SKM-1 treated with dmso at 0.1 percent for 144 hours (cell line): Measurements from ENCODE around the gene SMYD3.
A peak's percentile ranks its signal among the peaks of the same experiment; 100 is the strongest.

ENCODE experiments used
- DNase-seq: peaks from one replicate; lab custom pipeline; 2025; ENCODE audit not compliant: unreplicated experiment; lab: John Stamatoyannopoulos, UW

The SMYD3 gene

GRCh38 chr1:246040200-246040890 lies 466.7 kb downstream of the SMYD3 start:
- DNase-seq: no peak

DNA sequence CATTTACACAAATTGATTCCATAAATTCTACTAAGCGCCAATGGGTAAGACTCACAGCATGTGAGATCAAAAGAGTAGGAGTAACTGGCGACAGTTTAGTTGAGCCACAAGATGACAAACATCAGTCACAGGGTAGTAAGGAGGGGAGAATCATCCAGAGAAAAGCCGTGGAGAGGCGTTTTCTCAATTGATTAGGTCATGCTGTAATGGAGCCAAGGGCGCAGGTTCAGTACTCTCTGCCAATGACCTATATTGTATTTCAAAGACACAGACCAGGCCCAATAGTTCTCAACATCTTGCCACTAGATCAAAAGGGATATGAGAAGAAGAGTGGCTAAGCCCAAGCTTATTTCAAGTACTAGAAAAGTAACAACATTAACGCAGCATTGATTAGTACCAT lies 467.5 kb downstream of the SMYD3 start:
- no peak for DNase-seq

DNA sequence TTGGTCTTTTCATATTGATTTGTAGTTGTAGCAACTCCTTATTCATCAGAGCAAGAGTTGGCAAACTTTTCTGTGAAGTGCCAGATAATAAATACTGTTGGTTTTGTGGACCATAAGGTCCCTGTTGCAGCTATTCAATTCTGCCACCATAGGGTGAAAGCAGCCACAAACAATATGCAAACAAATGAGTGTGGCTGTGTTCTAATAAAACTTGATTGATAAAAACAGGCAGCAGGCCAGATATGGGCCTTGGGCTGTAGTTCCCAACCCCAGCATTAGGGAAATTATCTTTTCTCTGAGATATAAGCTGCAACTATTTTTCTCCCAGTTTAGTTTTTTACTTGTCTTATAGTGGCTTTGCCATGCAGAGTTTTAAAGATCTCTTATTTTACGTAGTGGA lies 469.2 kb downstream of the SMYD3 start:
- no peak for DNase-seq

DNA sequence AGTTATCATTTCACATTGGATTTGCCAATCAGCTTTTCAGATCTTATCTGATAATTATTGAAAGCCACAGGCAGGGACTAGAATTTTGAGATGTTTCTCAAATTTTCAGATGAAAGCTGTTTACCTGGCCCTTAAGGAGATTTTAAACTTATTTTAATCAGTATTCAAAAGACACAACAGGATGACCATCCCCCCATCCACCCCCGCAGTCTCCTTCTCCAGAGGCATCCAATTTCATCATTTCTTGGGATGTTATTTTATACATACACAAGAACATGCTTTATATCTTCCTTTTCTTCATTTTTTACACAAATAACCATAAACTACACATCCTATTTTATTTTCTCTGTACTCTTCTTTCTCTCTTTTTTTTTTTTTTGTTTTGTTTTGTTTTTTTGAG lies 470.9 kb downstream of the SMYD3 start:
- DNase-seq: no peak

GRCh38 chr1:246035060-246035541 lies 472.0 kb downstream of the SMYD3 start:
- no peak for DNase-seq

- no peak for DNase-seq
These were observed 472.4 kb downstream of the SMYD3 start for GRCh38 chr1:246034630-246035029.

GRCh38 chr1:246032984-246033383 lies 474.1 kb downstream of the SMYD3 start:
- DNase-seq: no peak

GRCh38 chr1:246032031-246032551 lies 475.0 kb downstream of the SMYD3 start:
- no peak for DNase-seq

GRCh38 chr1:246029616-246030015 lies 477.5 kb downstream of the SMYD3 start:
- DNase-seq: no peak

DNA sequence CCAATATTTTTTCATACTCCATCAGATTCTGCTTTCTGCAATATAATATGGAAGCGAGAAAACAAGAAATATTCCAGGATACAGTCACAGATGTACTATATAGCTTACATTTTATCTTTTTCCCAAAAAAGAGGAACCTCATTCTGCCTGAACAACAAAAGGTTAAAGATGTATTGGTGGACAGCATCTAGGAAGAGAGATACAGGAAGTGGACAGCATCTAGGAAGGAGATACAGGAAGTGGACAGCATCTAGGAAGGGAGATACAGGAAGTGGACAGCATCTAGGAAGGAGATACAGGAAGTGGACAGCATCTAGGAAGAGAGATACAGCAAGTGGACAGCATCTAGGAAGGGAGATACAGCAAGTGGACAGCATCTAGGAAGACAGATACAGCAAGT lies 483.0 kb downstream of the SMYD3 start:
- DNase-seq: peak; percentile 27

DNA sequence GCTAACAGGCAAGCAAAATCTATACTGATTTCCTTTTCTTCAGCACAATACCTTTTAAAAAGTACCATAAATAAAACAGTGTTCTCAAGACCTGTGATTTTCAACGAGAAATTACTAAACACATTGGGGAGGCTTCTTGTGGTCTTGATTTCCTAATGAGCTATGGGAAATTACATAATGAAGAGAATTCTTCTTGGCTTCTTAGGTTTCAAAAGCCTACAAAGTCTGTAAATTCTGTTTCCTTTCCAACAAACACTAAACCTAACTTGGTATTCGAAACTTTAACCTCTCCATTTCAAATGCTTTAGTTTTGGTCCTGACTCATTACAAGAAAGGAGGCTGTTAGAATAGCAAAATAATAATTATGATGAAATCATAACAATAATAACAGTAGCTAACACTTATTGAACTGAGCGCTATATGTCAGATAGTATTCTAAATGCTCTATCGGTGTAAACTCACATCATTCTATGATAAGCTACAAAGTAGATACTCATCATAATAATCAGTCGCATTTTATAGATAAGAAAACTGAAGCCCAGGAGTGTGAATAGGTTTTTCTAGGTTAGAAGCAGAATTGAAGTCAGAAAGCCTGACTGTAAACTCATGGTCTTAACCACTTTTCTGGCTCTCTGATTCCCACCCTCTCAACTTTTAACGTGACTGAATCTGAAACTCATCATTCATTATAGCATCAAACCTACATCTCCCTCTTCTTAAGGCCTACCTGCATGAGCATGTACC lies 486.7 kb downstream of the SMYD3 start:
- DNase-seq: peak; percentile 41

DNA sequence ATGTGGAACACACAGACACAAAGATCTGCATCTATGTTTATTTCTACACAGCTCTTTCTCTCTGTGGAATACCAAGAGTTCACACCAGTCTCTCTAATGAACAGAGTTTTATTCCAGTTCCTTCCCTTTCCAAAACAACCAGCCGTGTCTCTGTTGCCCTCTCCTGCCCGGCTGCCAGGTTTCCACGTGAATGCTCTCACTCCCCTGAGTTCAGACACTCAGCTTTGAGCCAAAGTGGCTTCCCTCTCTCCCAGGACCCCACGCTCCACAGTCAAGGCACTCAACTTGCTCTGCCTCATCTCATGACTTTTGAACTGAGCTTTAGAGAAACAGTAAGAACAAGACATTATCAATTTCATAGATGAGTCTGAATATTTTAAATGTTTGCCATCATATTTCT lies 488.9 kb downstream of the SMYD3 start:
- no peak for DNase-seq

DNA sequence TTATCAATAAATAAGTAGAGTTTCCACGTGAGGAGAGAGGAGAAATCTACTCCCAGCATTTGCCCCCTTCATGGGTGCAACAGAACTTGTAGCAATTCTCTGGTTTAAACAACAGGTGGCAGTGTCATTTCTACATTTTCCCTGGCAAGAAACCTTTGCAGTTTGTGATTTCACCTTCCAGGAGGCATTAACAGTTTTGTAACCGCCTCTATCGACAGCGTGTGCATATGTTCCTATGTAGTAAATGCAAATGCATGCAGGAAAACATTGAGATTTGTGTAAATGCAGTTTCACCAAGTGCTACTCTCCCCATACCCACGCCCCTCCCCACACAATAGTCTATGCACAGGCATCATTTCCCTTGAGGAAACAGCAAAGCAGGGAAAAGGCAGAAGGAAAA lies 494.7 kb downstream of the SMYD3 start:
- peak; percentile 72 for DNase-seq

GRCh38 chr1:246010386-246010785 lies 496.7 kb downstream of the SMYD3 start:
- no peak for DNase-seq

- no peak for DNase-seq
These were observed 498.7 kb downstream of the SMYD3 start for GRCh38 chr1:246008363-246008831.

DNA sequence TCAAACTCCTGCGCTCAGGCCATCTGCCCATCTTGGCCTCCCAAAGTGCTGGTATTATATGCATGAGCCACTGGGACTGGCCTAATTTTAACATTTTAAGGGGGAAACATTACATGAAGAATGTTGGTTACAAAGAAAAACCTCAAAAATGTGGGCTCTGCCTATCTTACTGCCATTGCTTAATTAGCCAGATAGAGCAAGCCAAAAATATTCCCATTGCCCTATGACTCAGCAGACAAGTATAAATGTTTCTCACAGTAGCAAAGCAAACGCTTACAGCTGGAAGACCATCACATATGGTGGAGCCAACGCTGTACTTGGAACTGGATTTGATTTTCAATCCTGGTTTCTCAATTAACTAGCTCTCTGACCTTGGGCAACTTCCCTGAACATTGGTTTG lies 502.0 kb downstream of the SMYD3 start:
- no peak for DNase-seq

DNA sequence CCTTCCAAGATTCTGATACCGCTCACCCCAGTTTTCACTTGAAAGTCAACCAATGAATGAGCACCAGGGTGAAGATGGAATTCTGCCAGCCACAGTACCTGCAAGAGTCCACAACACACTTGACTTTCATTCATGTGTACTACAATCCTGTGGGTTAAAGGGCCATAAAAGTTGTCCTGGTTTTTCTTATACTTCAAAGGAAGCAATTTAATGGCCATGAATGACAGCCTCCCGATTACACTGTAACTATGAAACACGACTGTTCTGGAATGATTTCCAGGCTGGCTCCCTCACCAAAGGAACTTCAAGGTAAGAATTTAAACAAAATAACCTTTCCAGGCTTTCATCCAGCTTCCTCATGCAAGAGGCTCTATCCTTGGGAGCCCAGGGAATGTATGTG lies 502.8 kb downstream of the SMYD3 start:
- no peak for DNase-seq

DNA sequence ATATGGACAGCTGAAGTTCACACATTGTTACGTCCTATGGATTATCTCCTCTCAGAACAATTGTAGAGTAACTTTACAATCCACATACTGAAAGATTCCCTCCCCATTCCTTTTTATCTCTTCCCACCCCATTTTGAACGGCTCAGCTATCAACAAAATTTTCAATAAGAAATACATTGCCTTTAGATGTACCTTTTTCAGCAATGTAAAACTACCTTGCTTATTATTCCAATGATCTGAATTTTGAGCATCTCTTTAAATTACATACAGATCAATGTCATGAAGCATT lies 503.7 kb downstream of the SMYD3 start:
- no peak for DNase-seq

- peak; percentile 56 for DNase-seq
These were observed 504.2 kb downstream of the SMYD3 start for GRCh38 chr1:246002725-246003441.

- DNase-seq: no peak
These were observed 505.2 kb downstream of the SMYD3 start for GRCh38 chr1:246001837-246002230.

DNA sequence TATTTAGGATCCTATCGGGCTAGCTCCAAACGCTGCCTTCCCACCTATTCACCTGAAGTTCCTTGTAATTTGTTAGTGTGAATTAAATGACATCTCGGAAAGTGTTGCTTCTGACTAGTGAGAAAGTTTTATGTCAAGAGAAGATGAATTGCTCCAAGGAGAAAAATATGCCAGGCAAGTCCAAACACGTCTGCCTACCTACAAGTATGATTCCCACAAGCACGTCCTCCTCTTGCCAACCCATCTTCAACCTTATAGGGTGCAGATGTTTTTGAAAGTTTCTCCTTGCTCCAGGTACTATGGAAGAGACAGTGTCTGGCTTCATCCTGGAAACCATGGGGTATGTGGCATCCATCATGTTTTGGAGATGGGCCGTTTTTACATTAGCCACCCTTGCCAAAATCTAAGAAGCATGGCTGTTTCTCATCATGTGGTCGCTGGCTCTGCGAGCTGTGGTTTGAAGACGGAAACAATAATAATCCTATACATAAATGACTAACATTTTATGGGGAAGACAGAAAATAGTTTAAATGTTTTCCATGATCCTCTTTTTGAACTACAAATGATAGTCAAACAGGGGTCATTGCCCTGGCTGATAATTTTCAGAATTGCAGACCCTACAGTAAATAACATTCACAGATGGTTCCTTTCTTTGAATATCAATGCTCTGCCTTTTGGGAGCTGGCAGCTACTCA lies 505.8 kb downstream of the SMYD3 start:
- DNase-seq: no peak
